Calu3 (cell line): ENCODE results near the gene SV2C. TPM values are rescaled to one million over a fixed set of nuclear protein-coding genes. Genes with fewer than 3 reads are reported as not detected.
"Not testable (repeated sequence)": the region's sequence is repeated elsewhere in the genome, so short reads cannot be mapped to it uniquely, and the experiment has no call there.

Source experiments
- BruUV-seq: library from RNA; stranded (reverse); fragments of 400-500 nt; replicated peaks from 2 replicates; lab custom pipeline; 2021; lab: Mats Ljungman, UMichigan
- CTCF ChIA-PET: fragments of 300-600 bp; sonication (Branson Sonifier 250); formaldehyde crosslinking; loops from one replicate; lab custom pipeline; 2022; ENCODE audit warnings: antibody characterized with exemption; lab: Charles Lee
- DNase-seq: peaks from one replicate; pipeline ENCODE4 v3.0.0; 2022
- H3K27ac Mint-ChIP-seq: one replicate; pipeline ENCODE4 v1.8.0; 2022; ENCODE audit warnings: mixed read lengths; ENCODE audit not compliant: unreplicated experiment
- H3K27me3 Mint-ChIP-seq: one replicate; pipeline ENCODE4 v1.8.0; 2022; ENCODE audit warnings: mixed read lengths; ENCODE audit not compliant: unreplicated experiment
- H3K36me3 Mint-ChIP-seq: one replicate; pipeline ENCODE4 v1.8.0; 2022; ENCODE audit warnings: mild to moderate bottlenecking, moderate library complexity, mixed read lengths; ENCODE audit not compliant: insufficient read depth, unreplicated experiment
- H3K4me1 Mint-ChIP-seq: one replicate; pipeline ENCODE4 v1.8.0; 2022; ENCODE audit warnings: mild to moderate bottlenecking, low read depth, mixed read lengths; ENCODE audit not compliant: unreplicated experiment
- H3K4me3 Mint-ChIP-seq: one replicate; pipeline ENCODE4 v1.8.0; 2022; ENCODE audit warnings: mild to moderate bottlenecking, low read depth, moderate library complexity, mixed read lengths; ENCODE audit not compliant: unreplicated experiment
- H3K9me3 Mint-ChIP-seq: one replicate; pipeline ENCODE4 v1.8.0; 2022; ENCODE audit warnings: low read depth, mixed read lengths; ENCODE audit not compliant: unreplicated experiment
- CTCF ChIP-seq: fragments of 200-600 bp; IDR thresholded peaks from one replicate; pipeline ENCODE4 v1.8.0; 2022; ENCODE audit warnings: antibody characterized with exemption; ENCODE audit not compliant: unreplicated experiment
- intact Hi-C: fragments of 100-400 bp; cut with micrococcal nuclease; formaldehyde crosslinking; loops from one replicate; pipeline ENCODE4 v1.10.0; 2022; ENCODE audit not compliant: unreplicated experiment
- total RNA-seq: library from RNA; stranded (reverse); gene quantifications from 2 replicates; pipeline ENCODE4 v1.2.3, GENCODE V29; 2022

SV2C gene
- total RNA-seq, 1 experiment from 2014 or later = 0.90 TPM

GRCh38 chr5:76236684-76237083 lies 153.5 kb downstream of the SV2C start:
- no peak for TF ChIP-seq CTCF
- CTCF ChIA-PET = no interaction called here
- Mint-ChIP-seq H3K27ac (no peak overlapping the region), H3K4me3 (no peak overlapping the region), H3K4me1 (no peaks in the 10 kb centered on the region), H3K9me3 (no peaks in the 10 kb centered on the region), H3K27me3 (peaks cover 16% of the 10 kb centered on the region), H3K36me3 (no peaks in the 10 kb centered on the region)
- intact Hi-C loops = no loop called here
- no TSS peak for BruUV-seq
- DNase-seq = no peak

GRCh38 chr5:76240336-76240735 lies 157.2 kb downstream of the SV2C start:
- Mint-ChIP-seq H3K9me3 (no peaks in the 10 kb centered on the region), H3K27me3 (peaks cover 21% of the 10 kb centered on the region), H3K27ac (no peak overlapping the region), H3K4me1 (no peaks in the 10 kb centered on the region), H3K36me3 (no peaks in the 10 kb centered on the region), H3K4me3 (no peak overlapping the region)
- BruUV-seq = no TSS peak
- intact Hi-C loops = no loop called here
- no peak for DNase-seq
- CTCF ChIA-PET = no interaction called here
- no peak for TF ChIP-seq CTCF

- H3K4me1 Mint-ChIP-seq, H3K27ac Mint-ChIP-seq, intact Hi-C loops, CTCF ChIA-PET, DNase-seq, H3K36me3 Mint-ChIP-seq, H3K9me3 Mint-ChIP-seq, BruUV-seq, H3K4me3 Mint-ChIP-seq: not testable (repeated sequence)
- H3K27me3 Mint-ChIP-seq = peaks cover 27% of the 10 kb centered on the region
Measured at GRCh38 chr5:76242155-76242554, 159.0 kb downstream of the SV2C start.

- peaks cover 14% of the 10 kb centered on the region for H3K27me3 Mint-ChIP-seq
- BruUV-seq = no TSS peak
- H3K4me3 Mint-ChIP-seq = no peak overlapping the region
- no peaks in the 10 kb centered on the region for H3K9me3 Mint-ChIP-seq
- peaks cover 6% of the 10 kb centered on the region for H3K4me1 Mint-ChIP-seq
- DNase-seq = no peak
- CTCF ChIA-PET = interaction anchor here (0.7 kb wide), 1 partner anchor 253 kb away, joined by 3 read pairs; no protein-coding TSS in a partner anchor
- no peaks in the 10 kb centered on the region for H3K36me3 Mint-ChIP-seq
- TF ChIP-seq CTCF = no peak
- H3K27ac Mint-ChIP-seq = no peak overlapping the region
- intact Hi-C loops = no loop called here
Measured at GRCh38 chr5:76245590-76245989, 162.4 kb downstream of the SV2C start.

GRCh38 chr5:76249621-76250020 lies 166.4 kb downstream of the SV2C start:
- no peaks in the 10 kb centered on the region for H3K36me3 Mint-ChIP-seq
- no TSS peak for BruUV-seq
- no peak for TF ChIP-seq CTCF
- no peak overlapping the region for H3K4me3 Mint-ChIP-seq
- H3K27me3 Mint-ChIP-seq = peaks cover 11% of the 10 kb centered on the region
- DNase-seq = no peak
- intact Hi-C loops = loop anchor here (5.0 to 10.0 kb wide), 3 partner anchors 47 to 295 kb away; no protein-coding TSS in a partner anchor
- H3K27ac Mint-ChIP-seq = no peak overlapping the region
- H3K9me3 Mint-ChIP-seq = no peaks in the 10 kb centered on the region
- CTCF ChIA-PET = no interaction called here
- peaks cover 28% of the 10 kb centered on the region for H3K4me1 Mint-ChIP-seq
